Activated T-helper 17 cell treated with anti-CD3 and anti-CD28 coated beads, Interleukin-2, amount 50 U/mL, for 72 hours (primary cell): ENCODE results near the gene INTS6L. TPM values are rescaled to one million over a fixed set of nuclear protein-coding genes. Genes with fewer than 3 reads are reported as not detected.

ENCODE experiments used
- ATAC-seq: fragments of 150-1000 bp; cut with Tn5 transposase; replicated peaks from 2 replicates; pipeline ENCODE4 v1.10.0; 2021; ENCODE audit warnings: mild to moderate bottlenecking, moderate library complexity
- H3K27ac Mint-ChIP-seq: one replicate; pipeline ENCODE4 v1.8.0; 2022; ENCODE audit warnings: mixed read lengths
- H3K27me3 Mint-ChIP-seq: one replicate; pipeline ENCODE4 v1.8.0; 2022; ENCODE audit warnings: mixed read lengths
- H3K36me3 Mint-ChIP-seq: one replicate; pipeline ENCODE4 v1.8.0; 2022; ENCODE audit warnings: low read depth, mild to moderate bottlenecking, mixed read lengths
- H3K4me1 Mint-ChIP-seq: one replicate; pipeline ENCODE4 v1.8.0; 2022; ENCODE audit warnings: mixed read lengths
- H3K4me3 Mint-ChIP-seq: one replicate; pipeline ENCODE4 v1.8.0; 2022; ENCODE audit warnings: mild to moderate bottlenecking, mixed read lengths
- H3K9me3 Mint-ChIP-seq: one replicate; pipeline ENCODE4 v1.8.0; 2022; ENCODE audit warnings: mixed read lengths
- total RNA-seq, 2 donors: library from RNA; stranded (reverse); gene quantifications; one replicate each; pipeline ENCODE4 v1.2.3, GENCODE V29; 2022

Gene INTS6L, protein sequence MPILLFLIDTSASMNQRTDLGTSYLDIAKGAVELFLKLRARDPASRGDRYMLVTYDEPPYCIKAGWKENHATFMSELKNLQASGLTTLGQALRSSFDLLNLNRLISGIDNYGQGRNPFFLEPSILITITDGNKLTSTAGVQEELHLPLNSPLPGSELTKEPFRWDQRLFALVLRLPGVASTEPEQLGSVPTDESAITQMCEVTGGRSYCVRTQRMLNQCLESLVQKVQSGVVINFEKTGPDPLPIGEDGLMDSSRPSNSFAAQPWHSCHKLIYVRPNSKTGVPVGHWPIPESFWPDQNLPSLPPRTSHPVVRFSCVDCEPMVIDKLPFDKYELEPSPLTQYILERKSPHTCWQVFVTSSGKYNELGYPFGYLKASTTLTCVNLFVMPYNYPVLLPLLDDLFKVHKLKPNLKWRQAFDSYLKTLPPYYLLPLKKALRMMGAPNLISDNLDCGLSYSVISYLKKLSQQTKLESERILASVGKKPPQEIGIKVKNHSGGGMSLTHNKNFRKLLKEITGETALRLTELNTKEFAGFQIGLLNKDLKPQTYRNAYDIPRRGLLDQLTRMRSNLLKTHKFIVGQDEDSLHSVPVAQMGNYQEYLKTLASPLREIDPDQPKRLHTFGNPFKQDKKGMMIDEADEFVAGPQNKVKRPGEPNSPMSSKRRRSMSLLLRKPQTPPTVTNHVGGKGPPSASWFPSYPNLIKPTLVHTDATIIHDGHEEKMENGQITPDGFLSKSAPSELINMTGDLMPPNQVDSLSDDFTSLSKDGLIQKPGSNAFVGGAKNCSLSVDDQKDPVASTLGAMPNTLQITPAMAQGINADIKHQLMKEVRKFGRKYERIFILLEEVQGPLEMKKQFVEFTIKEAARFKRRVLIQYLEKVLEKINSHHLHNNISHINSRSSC
- total RNA-seq, result 10 to 100 TPM; 15.2 to 46.5 TPM

- peak within 1 kb of the TSS; percentile 95 for H3K4me3 Mint-ChIP-seq
- no peaks in the 10 kb centered on the region for H3K9me3 Mint-ChIP-seq
- no peaks in the 10 kb centered on the region for H3K4me1 Mint-ChIP-seq
- H3K36me3 Mint-ChIP-seq, result peaks cover 47% of the 10 kb centered on the region
- no peaks in the 10 kb centered on the region for H3K27me3 Mint-ChIP-seq
- peak within 1 kb of the TSS; percentile 99 for H3K27ac Mint-ChIP-seq
- peak; percentile 77 for ATAC-seq
Measured at GRCh38 chrX:135520553-135521404, at the start of gene INTS6L. Gene INTS6L (plus strand): TSS chrX:135520660. CDS start chrX:135520993, 333 bp downstream.

DNA sequence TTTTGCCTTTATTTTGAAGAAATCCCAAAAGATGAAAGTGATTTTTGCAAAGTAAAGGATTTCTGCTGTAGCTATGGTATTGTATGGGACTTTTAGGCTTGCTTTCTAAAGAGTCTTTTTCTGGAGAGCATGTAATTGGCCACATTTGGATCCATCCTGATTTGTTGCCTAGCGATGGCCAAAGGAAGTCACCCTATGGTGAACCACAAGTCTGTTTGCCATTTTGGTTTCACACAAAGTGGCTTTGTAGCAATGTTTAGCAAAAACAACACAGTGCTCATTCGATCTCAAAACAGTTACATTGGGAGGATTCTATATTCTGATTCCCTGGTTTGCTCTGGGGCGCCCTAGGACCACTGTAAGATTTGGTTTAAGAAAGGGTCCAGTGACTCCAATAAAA lies 44.1 kb upstream of the INTS6L start:
- H3K27me3 Mint-ChIP-seq, result no peaks in the 10 kb centered on the region
- no peaks in the 10 kb centered on the region for H3K9me3 Mint-ChIP-seq
- no peak overlapping the region for H3K27ac Mint-ChIP-seq
- H3K36me3 Mint-ChIP-seq, result no peaks in the 10 kb centered on the region
- ATAC-seq, result no peak
- H3K4me3 Mint-ChIP-seq, result no peak overlapping the region
- no peaks in the 10 kb centered on the region for H3K4me1 Mint-ChIP-seq

- Mint-ChIP-seq H3K4me1 (no peaks in the 10 kb centered on the region), H3K36me3 (no peaks in the 10 kb centered on the region), H3K9me3 (no peaks in the 10 kb centered on the region), H3K27me3 (no peaks in the 10 kb centered on the region), H3K4me3 (no peak overlapping the region), H3K27ac (no peak overlapping the region)
- peak; percentile 52 for ATAC-seq
Measured at GRCh38 chrX:135477576-135477975, 42.9 kb upstream of the INTS6L start.

GRCh38 chrX:135480076-135480475 lies 40.4 kb upstream of the INTS6L start:
- Mint-ChIP-seq H3K27ac (no peak overlapping the region), H3K9me3 (no peaks in the 10 kb centered on the region), H3K4me3 (no peak overlapping the region), H3K4me1 (no peaks in the 10 kb centered on the region), H3K27me3 (no peaks in the 10 kb centered on the region), H3K36me3 (no peaks in the 10 kb centered on the region)
- ATAC-seq, result no peak

DNA sequence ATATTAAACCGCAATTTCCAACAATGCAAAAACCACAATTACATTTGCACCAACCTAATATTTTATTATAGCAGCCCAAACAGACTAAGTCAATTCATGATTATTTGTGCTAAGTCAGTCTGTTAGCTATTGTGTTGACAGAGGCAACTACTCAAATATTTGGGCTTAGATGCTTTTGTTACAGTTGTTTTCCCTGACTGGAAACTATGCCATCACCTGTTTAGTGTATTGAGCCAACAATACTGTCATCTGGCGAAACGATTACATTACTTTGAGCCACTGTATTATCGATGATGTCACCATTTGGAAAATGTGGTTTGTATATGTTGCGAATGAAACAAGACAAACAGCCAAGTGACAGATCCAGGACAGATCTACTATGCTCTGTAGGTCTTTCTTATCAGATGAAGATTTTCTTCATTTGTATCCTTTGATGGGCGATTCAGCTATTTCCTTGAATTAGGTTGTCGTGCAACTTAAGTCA lies 38.7 kb upstream of the INTS6L start:
- Mint-ChIP-seq H3K36me3 (no peaks in the 10 kb centered on the region), H3K4me1 (no peaks in the 10 kb centered on the region), H3K27ac (no peak overlapping the region), H3K9me3 (no peaks in the 10 kb centered on the region), H3K27me3 (no peaks in the 10 kb centered on the region), H3K4me3 (no peak overlapping the region)
- no peak for ATAC-seq

DNA sequence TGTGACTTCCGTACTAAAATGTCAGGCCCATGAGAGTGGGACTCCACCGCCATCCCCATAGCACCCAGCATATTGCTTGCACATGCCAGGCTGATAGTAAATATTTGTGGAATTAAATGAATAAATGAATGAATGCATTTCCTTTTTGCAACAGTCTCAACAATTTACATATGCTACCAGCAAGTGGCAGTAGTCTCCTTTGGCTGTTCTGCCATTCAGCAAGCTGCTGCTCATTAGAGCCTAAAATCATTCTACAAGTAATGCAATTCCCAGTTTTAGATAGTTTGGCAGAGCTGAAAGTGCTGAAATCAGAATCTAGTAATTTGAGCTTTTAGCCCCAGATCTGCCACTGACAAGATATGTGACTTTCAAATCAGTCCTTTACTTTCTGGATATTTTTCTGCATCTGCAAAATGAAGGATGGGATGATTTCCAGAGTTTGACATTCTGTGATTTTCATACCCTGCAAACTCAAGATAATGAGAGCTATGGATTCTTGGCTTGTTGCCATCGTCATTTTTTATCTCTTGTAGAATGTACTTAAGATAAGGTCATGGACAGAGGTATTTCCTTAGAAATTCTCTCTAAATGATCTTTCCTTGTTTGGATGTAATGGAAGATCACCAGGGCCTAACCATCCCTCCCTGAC lies 35.7 kb upstream of the INTS6L start:
- H3K27ac Mint-ChIP-seq, result no peak overlapping the region

GRCh38 chrX:135489542-135489941 lies 30.9 kb upstream of the INTS6L start:
- no peak for ATAC-seq
- Mint-ChIP-seq H3K9me3 (no peaks in the 10 kb centered on the region), H3K27me3 (peaks cover 3% of the 10 kb centered on the region), H3K27ac (no peak overlapping the region), H3K4me1 (no peaks in the 10 kb centered on the region), H3K36me3 (no peaks in the 10 kb centered on the region), H3K4me3 (no peak overlapping the region)

More for the DNA sequence above, 35.7 kb upstream of the INTS6L start:
- ATAC-seq, result no peak
- Mint-ChIP-seq H3K4me3 (no peak overlapping the region), H3K9me3 (no peaks in the 10 kb centered on the region), H3K27me3 (no peaks in the 10 kb centered on the region), H3K4me1 (no peaks in the 10 kb centered on the region), H3K36me3 (no peaks in the 10 kb centered on the region)

DNA sequence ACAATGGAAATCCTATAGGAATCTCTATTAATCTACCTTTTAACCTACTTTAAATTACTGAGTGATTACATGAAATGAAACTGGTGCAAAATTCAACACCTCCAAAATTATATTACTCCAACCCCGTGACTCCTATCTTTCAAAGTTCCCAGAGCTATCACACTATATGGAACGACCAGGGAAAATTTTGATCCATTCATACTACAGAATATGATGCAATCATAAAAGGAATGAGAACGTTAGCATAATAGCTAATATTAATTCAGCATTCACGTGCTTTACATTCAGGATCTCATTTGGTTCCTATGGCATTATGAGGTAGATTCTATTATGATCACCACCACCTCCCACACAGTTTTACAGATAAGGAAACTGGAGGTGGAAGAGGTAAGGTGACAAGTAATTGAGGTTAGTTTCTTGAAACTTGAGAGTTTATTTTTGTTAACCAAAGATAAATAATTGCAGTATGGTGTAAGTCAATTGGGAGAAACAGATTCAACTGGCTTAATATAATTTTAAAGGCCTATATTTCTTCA lies 29.4 kb upstream of the INTS6L start:
- Mint-ChIP-seq H3K27ac (no peak overlapping the region), H3K4me1 (no peaks in the 10 kb centered on the region), H3K4me3 (no peak overlapping the region), H3K36me3 (no peaks in the 10 kb centered on the region), H3K27me3 (peaks cover 4% of the 10 kb centered on the region), H3K9me3 (no peaks in the 10 kb centered on the region)
- ATAC-seq, result peak; percentile 42

DNA sequence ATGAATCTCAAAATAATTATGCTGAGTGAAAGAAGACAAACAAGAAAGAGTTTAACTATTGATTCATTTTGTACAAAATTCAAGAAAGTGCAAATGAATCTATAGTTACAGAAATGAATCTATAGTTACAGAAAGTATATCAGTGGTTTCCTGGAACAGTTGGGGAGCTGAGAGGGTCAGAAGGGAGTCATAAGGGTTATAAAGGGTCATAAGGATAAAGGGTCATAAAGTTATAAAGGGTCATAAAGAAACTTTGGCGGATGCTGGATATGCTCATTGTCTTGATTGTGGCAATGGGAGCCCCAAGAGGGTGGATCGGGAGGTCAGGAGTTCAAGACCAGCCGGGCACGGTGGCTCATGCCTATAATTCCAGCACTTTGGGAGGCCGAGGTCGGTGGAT lies 26.0 kb upstream of the INTS6L start:
- peaks cover 4% of the 10 kb centered on the region for H3K27me3 Mint-ChIP-seq
- H3K27ac Mint-ChIP-seq, result no peak overlapping the region
- H3K4me1 Mint-ChIP-seq, result no peaks in the 10 kb centered on the region
- no peaks in the 10 kb centered on the region for H3K36me3 Mint-ChIP-seq
- H3K4me3 Mint-ChIP-seq, result no peak overlapping the region
- ATAC-seq, result no peak
- no peaks in the 10 kb centered on the region for H3K9me3 Mint-ChIP-seq

- H3K9me3 Mint-ChIP-seq, result no peaks in the 10 kb centered on the region
- H3K36me3 Mint-ChIP-seq, result no peaks in the 10 kb centered on the region
- H3K4me3 Mint-ChIP-seq, result no peak overlapping the region
- H3K27ac Mint-ChIP-seq, result no peak overlapping the region
- H3K4me1 Mint-ChIP-seq, result no peaks in the 10 kb centered on the region
- H3K27me3 Mint-ChIP-seq, result peaks cover 4% of the 10 kb centered on the region
- ATAC-seq, result no peak
Measured at GRCh38 chrX:135497736-135498135, 22.7 kb upstream of the INTS6L start.

GRCh38 chrX:135498236-135498635 lies 22.2 kb upstream of the INTS6L start:
- no peaks in the 10 kb centered on the region for H3K4me1 Mint-ChIP-seq
- no peak overlapping the region for H3K27ac Mint-ChIP-seq

GRCh38 chrX:135505351-135505750 lies 15.1 kb upstream of the INTS6L start:
- Mint-ChIP-seq H3K4me3 (no peak overlapping the region), H3K36me3 (no peaks in the 10 kb centered on the region), H3K9me3 (no peaks in the 10 kb centered on the region), H3K27ac (no peak overlapping the region), H3K4me1 (no peaks in the 10 kb centered on the region), H3K27me3 (no peaks in the 10 kb centered on the region)
- no peak for ATAC-seq

More at GRCh38 chrX:135498236-135498635, 22.2 kb upstream of the INTS6L start:
- H3K27me3 Mint-ChIP-seq, result peaks cover 4% of the 10 kb centered on the region
- no peak overlapping the region for H3K4me3 Mint-ChIP-seq
- H3K36me3 Mint-ChIP-seq, result no peaks in the 10 kb centered on the region
- ATAC-seq, result no peak
- no peaks in the 10 kb centered on the region for H3K9me3 Mint-ChIP-seq

DNA sequence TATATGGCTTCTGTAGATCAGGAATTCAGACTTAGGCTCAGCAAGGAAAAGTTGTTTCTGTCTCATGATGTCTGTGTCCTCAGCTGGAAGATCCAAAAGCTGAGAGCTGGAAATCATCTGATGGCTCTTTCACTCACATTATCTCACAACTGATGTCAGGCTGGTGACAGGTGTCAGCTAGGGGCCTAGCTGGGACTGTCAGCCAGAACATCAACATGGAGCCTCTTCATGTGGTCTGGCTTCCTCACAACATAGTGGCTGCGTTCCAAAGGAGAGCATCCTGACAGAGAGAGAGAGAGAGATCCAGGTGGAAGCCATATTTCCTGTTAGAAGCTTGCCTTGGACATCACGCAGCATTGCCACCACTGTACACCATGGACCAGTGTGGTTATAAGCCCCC lies 10.6 kb upstream of the INTS6L start:
- Mint-ChIP-seq H3K27ac (no peak overlapping the region), H3K4me3 (no peak overlapping the region), H3K4me1 (no peaks in the 10 kb centered on the region), H3K36me3 (no peaks in the 10 kb centered on the region), H3K9me3 (no peaks in the 10 kb centered on the region), H3K27me3 (no peaks in the 10 kb centered on the region)
- no peak for ATAC-seq
